OCI-LY7 (cell line): ENCODE results near the gene KLC3. TPM values are rescaled to one million over a fixed set of nuclear protein-coding genes. Genes with fewer than 3 reads are reported as not detected.

Experiments used
- BruUV-seq: library from RNA; stranded (reverse); fragments of 400-500 nt; replicated peaks from 2 replicates; lab custom pipeline; 2021; lab: Mats Ljungman, UMichigan
- CTCF ChIA-PET: fragments of 300-600 bp; sonication (Branson Sonifier 250); formaldehyde crosslinking; loops from one replicate; lab custom pipeline; 2022; ENCODE audit warnings: antibody characterized with exemption; ENCODE audit not compliant: unreplicated experiment; lab: Charles Lee
- POLR2A ChIA-PET: fragments of 300-600 bp; sonication (Branson Sonifier 250); formaldehyde crosslinking; loops from one replicate; lab custom pipeline; 2022; ENCODE audit warnings: antibody characterized with exemption; lab: Charles Lee
- DNase-seq: peaks from one replicate; pipeline ENCODE4 v3.0.0-alpha.2; 2015; ENCODE audit warnings: low spot score
- H2AFZ ChIP-seq: fragments of 200-600 bp; sonication (generic), shearing (Covaris generic); 2 replicates; pipeline ENCODE4 v1.6.1; 2014; ENCODE audit warnings: mild to moderate bottlenecking, antibody characterized with exemption, low read length, moderate library complexity
- H3K27ac ChIP-seq: fragments of 200-600 bp; sonication (generic); 2 replicates; pipeline ENCODE4 v1.5.1; 2014; ENCODE audit warnings: mixed run types, low read depth, mild to moderate bottlenecking, moderate library complexity, low read length, inconsistent platforms; ENCODE audit not compliant: poor library complexity, severe bottlenecking
- H3K36me3 ChIP-seq: fragments of 200-600 bp; sonication (generic); 2 replicates; pipeline ENCODE4 v1.6.1; 2014; ENCODE audit warnings: mild to moderate bottlenecking, antibody characterized with exemption, low read length, moderate library complexity, mixed read lengths; ENCODE audit not compliant: insufficient read depth
- H3K4me1 ChIP-seq: fragments of 200-600 bp; sonication (generic); 2 replicates; pipeline ENCODE4 v1.5.1; 2014; ENCODE audit warnings: mild to moderate bottlenecking, low read length; ENCODE audit not compliant: insufficient read depth, poor library complexity, severe bottlenecking
- H3K4me2 ChIP-seq: fragments of 200-600 bp; sonication (generic); 2 replicates; pipeline ENCODE4 v1.6.1; 2014; ENCODE audit warnings: mild to moderate bottlenecking, low read length
- H3K4me3 ChIP-seq: fragments of 200-600 bp; sonication (generic); 2 replicates; pipeline ENCODE4 v1.5.1; 2014; ENCODE audit warnings: mild to moderate bottlenecking, low read depth, low read length; ENCODE audit not compliant: poor library complexity, severe bottlenecking
- H3K79me2 ChIP-seq: fragments of 200-600 bp; sonication (generic); 2 replicates; pipeline ENCODE4 v1.6.1; 2016; ENCODE audit warnings: low read depth, mild to moderate bottlenecking, low read length, moderate library complexity, mixed read lengths; ENCODE audit not compliant: insufficient read depth
- H3K9me2 ChIP-seq: fragments of 200-600 bp; sonication (generic); 2 replicates; pipeline ENCODE4 v1.6.1; 2016; ENCODE audit warnings: mild to moderate bottlenecking, low read length, mixed read lengths; ENCODE audit not compliant: insufficient read depth
- H3K9me3 ChIP-seq: fragments of 200-600 bp; sonication (generic); 2 replicates; pipeline ENCODE4 v1.6.1; 2014; ENCODE audit warnings: mild to moderate bottlenecking, mixed run types, low read length, mixed read lengths
- H4K20me1 ChIP-seq: fragments of 200-600 bp; sonication (generic); 2 replicates; pipeline ENCODE4 v1.6.1; 2014; ENCODE audit warnings: mild to moderate bottlenecking, antibody characterized with exemption, low read length, moderate library complexity, mixed read lengths; ENCODE audit not compliant: insufficient read depth
- EZH2phosphoT487 ChIP-seq: fragments of 200-600 bp; sonication (generic); IDR thresholded peaks from 2 replicates; pipeline ENCODE4 v1.6.1; 2018; ENCODE audit warnings: low read depth, borderline replicate concordance, mild to moderate bottlenecking, mixed run types, antibody characterized with exemption, low read length, moderate library complexity, mixed read lengths
- intact Hi-C: fragments of 100-400 bp; cut with micrococcal nuclease; formaldehyde crosslinking; loops from one replicate; pipeline ENCODE4 v1.10.0; 2022; ENCODE audit not compliant: unreplicated experiment
- total RNA-seq, 2 experiments: library from RNA; depleted of rRNA in 1 of 2; stranded (reverse); fragments of >200 nt in 1 of 2; shearing (Covaris generic) in 1 of 2; gene quantifications; 2 replicates each; pipeline ENCODE4 v1.2.3, GENCODE V29; 2014 to 2022
- TF ChIP-seq, protein P1 (sequence below): fragments of 200-600 bp; sonication (generic); conservative IDR thresholded peaks from 2 replicates; pipeline ENCODE4 v1.5.1; 2014; ENCODE audit warnings: mild to moderate bottlenecking, antibody characterized with exemption, low read length, moderate library complexity, mixed read lengths

Gene KLC3
- total RNA-seq, 2 experiments from 2014 or later: not detected

DNA sequence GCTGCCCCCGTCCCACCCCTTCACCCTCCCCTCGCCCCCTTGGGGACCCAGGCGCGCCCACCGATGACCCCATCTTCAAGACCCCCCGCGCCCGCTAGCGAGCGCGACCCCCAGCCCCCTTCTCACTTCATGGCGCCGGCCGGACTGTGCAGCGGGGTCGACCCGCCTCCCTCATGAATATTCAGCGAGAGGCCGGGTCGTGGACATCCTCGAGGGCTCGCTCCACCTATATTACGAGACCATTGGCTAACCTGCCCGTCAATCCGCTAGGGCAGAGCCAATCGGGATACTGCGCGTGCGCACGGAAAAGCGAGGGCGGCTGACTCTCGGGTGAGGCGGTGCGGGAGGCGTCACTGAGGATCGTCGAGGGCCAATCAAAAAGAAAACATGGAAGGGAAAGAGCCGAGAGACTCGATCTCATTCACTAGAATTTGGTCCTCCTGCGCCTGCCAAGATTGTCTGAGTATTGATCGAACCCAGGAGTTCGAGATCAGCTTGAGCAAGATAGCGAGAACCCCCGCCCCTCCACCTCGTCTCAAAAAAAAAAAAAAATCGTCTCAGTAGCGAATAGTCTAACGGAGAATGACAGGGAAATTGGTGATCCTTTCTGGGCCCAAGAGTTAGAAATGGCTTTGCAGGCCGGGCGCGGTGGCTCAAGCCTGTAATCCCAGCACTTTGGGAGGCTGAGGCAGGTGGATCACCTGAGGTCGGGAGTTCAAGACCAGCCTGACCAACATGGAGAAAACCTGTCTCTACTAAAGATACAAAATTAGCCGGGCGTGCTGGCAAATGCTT, 30.1 kb downstream of the KLC3 start, which contains the start of gene ERCC2:
TSS of gene ERCC2 (minus strand) at position 164 of the 795 bp plus-strand sequence. CDS start at position 131, 33 bp downstream.
- DNase-seq: peak; percentile 99
- ChIA-PET POLR2A (interaction anchor here (1.1 kb wide), 1 partner anchor 408 kb away, joined by 3 read pairs; no protein-coding TSS in a partner anchor), CTCF (no interaction called here)
- peak within 1 kb of the TSS; percentile 46 for H3K27ac ChIP-seq
- peak within 1 kb of the TSS; percentile 88 for H2AFZ ChIP-seq
- H3K9me2 ChIP-seq: no peaks in the 10 kb centered on the region
- H3K36me3 ChIP-seq: peaks cover 3% of the 10 kb centered on the region; the same call in 1 of the 2 replicates
- BruUV-seq: TSS peak; percentile 80
- no peaks in the 10 kb centered on the region for H4K20me1 ChIP-seq
- intact Hi-C loops: no loop called here
- H3K4me2 ChIP-seq: peak within 1 kb of the TSS; percentile 95
- peak within 1 kb of the TSS; percentile 86 for H3K4me3 ChIP-seq
- H3K9me3 ChIP-seq: no peaks in the 10 kb centered on the region
- TF ChIP-seq, protein P1, sequence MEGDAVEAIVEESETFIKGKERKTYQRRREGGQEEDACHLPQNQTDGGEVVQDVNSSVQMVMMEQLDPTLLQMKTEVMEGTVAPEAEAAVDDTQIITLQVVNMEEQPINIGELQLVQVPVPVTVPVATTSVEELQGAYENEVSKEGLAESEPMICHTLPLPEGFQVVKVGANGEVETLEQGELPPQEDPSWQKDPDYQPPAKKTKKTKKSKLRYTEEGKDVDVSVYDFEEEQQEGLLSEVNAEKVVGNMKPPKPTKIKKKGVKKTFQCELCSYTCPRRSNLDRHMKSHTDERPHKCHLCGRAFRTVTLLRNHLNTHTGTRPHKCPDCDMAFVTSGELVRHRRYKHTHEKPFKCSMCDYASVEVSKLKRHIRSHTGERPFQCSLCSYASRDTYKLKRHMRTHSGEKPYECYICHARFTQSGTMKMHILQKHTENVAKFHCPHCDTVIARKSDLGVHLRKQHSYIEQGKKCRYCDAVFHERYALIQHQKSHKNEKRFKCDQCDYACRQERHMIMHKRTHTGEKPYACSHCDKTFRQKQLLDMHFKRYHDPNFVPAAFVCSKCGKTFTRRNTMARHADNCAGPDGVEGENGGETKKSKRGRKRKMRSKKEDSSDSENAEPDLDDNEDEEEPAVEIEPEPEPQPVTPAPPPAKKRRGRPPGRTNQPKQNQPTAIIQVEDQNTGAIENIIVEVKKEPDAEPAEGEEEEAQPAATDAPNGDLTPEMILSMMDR: no peak
- TF ChIP-seq EZH2phosphoT487: no peak
- peaks cover 15% of the 10 kb centered on the region for H3K4me1 ChIP-seq
- no peaks in the 10 kb centered on the region for H3K79me2 ChIP-seq

DNA sequence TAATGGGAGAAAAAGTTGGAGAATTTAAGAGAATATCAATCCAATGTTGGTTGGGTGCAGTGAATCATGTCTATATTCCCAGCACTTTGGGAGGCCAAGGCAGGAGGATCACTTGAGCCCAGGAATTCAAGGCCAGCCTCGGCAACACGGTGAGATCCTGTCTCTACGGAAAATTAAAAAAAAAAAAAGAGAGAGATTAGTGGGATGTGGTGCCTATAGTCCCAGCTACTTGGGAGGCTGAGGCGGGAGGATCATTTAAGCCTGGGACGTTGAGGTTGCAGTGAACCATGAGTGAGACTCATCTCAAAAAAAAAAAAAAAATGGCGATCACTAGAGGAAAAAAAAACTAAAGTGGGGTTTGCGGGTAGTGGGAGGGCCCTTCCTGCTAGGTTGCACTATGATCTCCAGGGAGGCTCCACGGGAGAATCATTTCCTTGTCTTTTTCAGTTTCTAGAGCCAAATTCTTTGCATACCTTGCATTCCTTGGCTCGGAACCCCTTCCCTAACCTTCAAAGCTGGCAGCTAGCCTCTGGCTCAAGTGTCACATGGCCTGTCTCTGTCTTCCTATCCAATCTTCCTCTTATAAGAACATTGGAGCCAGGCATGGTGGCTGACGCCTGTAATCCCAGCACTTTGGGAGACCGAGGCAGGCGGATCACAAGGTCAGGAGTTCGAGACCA, 35.6 kb downstream of the KLC3 start:
- Histone ChIP-seq H4K20me1 (no peaks in the 10 kb centered on the region), H3K27ac (no peak overlapping the region), H3K4me3 (no peak overlapping the region), H3K36me3 (no peaks in the 10 kb centered on the region), H2AFZ (no peak overlapping the region), H3K4me1 (peaks cover 3% of the 10 kb centered on the region), H3K4me2 (no peak overlapping the region), H3K9me2 (no peaks in the 10 kb centered on the region), H3K79me2 (no peaks in the 10 kb centered on the region), H3K9me3 (no peaks in the 10 kb centered on the region)
- ChIA-PET CTCF (no interaction called here), POLR2A (no interaction called here)
- DNase-seq: no peak
- intact Hi-C loops: no loop called here
- TF ChIP-seq, protein P1: no peak
- TF ChIP-seq EZH2phosphoT487: no peak
- no TSS peak for BruUV-seq
